Measurements from ENCODE around the gene CEP120.
"Not testable (repeated sequence)": the region's sequence is repeated elsewhere in the genome, so short reads cannot be mapped to it uniquely, and the experiment has no call there.

The CEP120 gene

GRCh38 chr5:123439709-123440108 is 16.5 kb upstream of the CEP120 start:
- DNase-seq (ENCODE audit: extremely low spot score) = no peak
- ChIA-PET CTCF (no interaction called here), POLR2A (no interaction called here)
- TF ChIP-seq FOXM1 (IDR thresholded peaks at IDR 0.05; ENCODE audit: borderline replicate concordance) (no peak), ARNT (IDR thresholded peaks at IDR 0.05) (no peak), HDGF (IDR thresholded peaks at IDR 0.05; ENCODE audit: borderline replicate concordance) (no peak), CTBP1 (IDR thresholded peaks at IDR 0.05; ENCODE audit: borderline replicate concordance) (no peak), SP1 (IDR thresholded peaks at IDR 0.05) (no peak), FOXA1 (IDR thresholded peaks at IDR 0.05) (no peak), TARDBP (IDR thresholded peaks at IDR 0.05) (no peak)

DNA sequence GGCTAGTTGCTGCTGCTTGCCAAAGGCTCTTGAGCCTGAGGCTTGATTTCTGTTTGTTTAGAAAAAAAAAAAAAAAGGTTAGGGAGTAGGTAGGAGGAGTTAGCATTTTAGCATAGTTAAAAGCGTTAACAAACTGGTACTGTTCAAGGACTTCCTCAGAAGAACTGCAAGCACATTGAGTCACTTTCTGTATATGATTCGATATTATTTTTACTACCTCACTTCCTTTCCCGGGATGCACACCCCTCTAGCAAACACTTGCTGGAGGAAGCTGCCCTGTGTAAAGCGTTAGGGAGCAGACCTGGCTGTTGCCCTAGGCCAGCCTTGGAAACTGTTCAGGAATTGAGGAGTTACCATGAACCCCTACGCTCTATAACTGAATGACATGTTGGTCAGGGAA is 15.7 kb upstream of the CEP120 start:
- CTCF ChIA-PET = no interaction called here
- no peak for DNase-seq (ENCODE audit: extremely low spot score)
- POLR2A ChIA-PET = no interaction called here
- TF ChIP-seq TARDBP (IDR thresholded peaks at IDR 0.05) = no peak
- TF ChIP-seq FOXK2 (IDR thresholded peaks at IDR 0.05) = no peak
- no peak for TF ChIP-seq SUZ12 (IDR thresholded peaks at IDR 0.05)

- POLR2A ChIA-PET = no interaction called here
Observed at GRCh38 chr5:123438244-123438643, 15.0 kb upstream of the CEP120 start.

DNA sequence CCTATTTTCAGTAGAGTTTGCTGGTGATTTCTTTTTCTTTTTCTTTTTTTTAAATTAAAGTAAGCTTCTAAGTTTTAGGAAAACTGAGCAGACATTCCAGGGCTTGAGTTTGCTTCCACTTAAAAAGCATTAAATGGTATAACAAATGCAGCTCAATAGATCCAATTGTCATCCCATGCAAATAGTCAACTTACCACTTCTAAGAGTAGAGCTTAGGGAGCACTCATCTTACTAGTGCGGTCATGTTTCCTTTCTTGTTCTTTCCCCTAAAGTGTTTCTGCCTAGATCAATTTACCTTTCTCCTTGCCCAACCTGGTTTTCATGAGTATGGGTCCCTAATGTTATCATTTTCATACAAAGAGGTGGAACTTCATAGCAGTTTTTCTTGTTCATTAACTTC is 13.0 kb upstream of the CEP120 start:
- no peak for DNase-seq (ENCODE audit: extremely low spot score)
- POLR2A ChIA-PET = interaction anchor here (1.1 kb wide), 1 partner anchor 13 kb away, joined by 3 read pairs; the partner anchor contains the start of gene CEP120
- CTCF ChIA-PET = no interaction called here
- TF ChIP-seq NFRKB (IDR thresholded peaks at IDR 0.05) (no peak), SUZ12 (IDR thresholded peaks at IDR 0.05) (no peak), L3MBTL2 (conservative IDR thresholded peaks at IDR 0.05) (no peak), FOXM1 (IDR thresholded peaks at IDR 0.05; ENCODE audit: borderline replicate concordance) (no peak), FOXK2 (IDR thresholded peaks at IDR 0.05) (no peak), PKNOX1 (IDR thresholded peaks at IDR 0.05) (no peak), CTBP1 (IDR thresholded peaks at IDR 0.05; ENCODE audit: borderline replicate concordance) (no peak), SP1 (IDR thresholded peaks at IDR 0.05) (no peak), FOXA1 (IDR thresholded peaks at IDR 0.05) (no peak), LEF1 (IDR thresholded peaks at IDR 0.05; ENCODE audit: borderline replicate concordance) (no peak), ELF4 (IDR thresholded peaks at IDR 0.05) (no peak), BHLHE40 (IDR thresholded peaks at IDR 0.05; ENCODE audit: borderline replicate concordance) (no peak), TARDBP (IDR thresholded peaks at IDR 0.05) (no peak), HDGF (IDR thresholded peaks at IDR 0.05; ENCODE audit: borderline replicate concordance) (no peak), ARNT (IDR thresholded peaks at IDR 0.05) (no peak), ZNF384 (IDR thresholded peaks at IDR 0.05) (no peak)

More at GRCh38 chr5:123438244-123438643, 15.0 kb upstream of the CEP120 start:
- CTCF ChIA-PET = no interaction called here
- TF ChIP-seq BHLHE40 (IDR thresholded peaks at IDR 0.05; ENCODE audit: borderline replicate concordance) (no peak), FOXK2 (IDR thresholded peaks at IDR 0.05) (no peak), PKNOX1 (IDR thresholded peaks at IDR 0.05) (no peak), ARNT (IDR thresholded peaks at IDR 0.05) (no peak), HDGF (IDR thresholded peaks at IDR 0.05; ENCODE audit: borderline replicate concordance) (no peak), L3MBTL2 (conservative IDR thresholded peaks at IDR 0.05) (no peak), TARDBP (IDR thresholded peaks at IDR 0.05) (no peak), SUZ12 (IDR thresholded peaks at IDR 0.05) (no peak), NFRKB (IDR thresholded peaks at IDR 0.05) (no peak), ELF4 (IDR thresholded peaks at IDR 0.05) (no peak), LEF1 (IDR thresholded peaks at IDR 0.05; ENCODE audit: borderline replicate concordance) (no peak), FOXM1 (IDR thresholded peaks at IDR 0.05; ENCODE audit: borderline replicate concordance) (no peak), FOXA1 (IDR thresholded peaks at IDR 0.05) (no peak)
- DNase-seq (ENCODE audit: extremely low spot score) = no peak

DNA sequence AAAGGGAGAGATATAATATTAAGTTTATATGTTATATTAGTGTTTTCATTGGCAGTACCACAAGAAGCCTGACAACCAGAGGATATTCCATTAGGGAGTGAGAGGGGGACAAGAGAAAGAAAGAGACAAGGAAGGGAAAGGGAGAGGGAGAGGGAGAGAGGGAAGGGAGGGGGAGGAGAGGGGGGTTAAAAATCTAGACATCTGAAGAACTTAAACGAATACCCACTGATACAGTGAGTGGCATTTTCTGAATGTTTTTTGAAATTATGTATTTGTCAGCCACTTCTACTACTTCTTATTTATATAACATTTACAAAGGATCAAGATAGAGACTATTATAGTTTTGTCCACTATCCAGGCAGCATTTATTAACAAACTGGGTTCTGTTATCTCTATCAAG is 11.6 kb upstream of the CEP120 start:
- DNase-seq (ENCODE audit: extremely low spot score) = no peak
- CTCF ChIA-PET = no interaction called here
- no peak for TF ChIP-seq BHLHE40 (IDR thresholded peaks at IDR 0.05; ENCODE audit: borderline replicate concordance)
- no peak for TF ChIP-seq HDGF (IDR thresholded peaks at IDR 0.05; ENCODE audit: borderline replicate concordance)
- no peak for TF ChIP-seq LEF1 (IDR thresholded peaks at IDR 0.05; ENCODE audit: borderline replicate concordance)
- no peak for TF ChIP-seq ELF4 (IDR thresholded peaks at IDR 0.05)
- TF ChIP-seq NFRKB (IDR thresholded peaks at IDR 0.05) = no peak
- no peak for TF ChIP-seq ARNT (IDR thresholded peaks at IDR 0.05)
- no peak for TF ChIP-seq FOXA1 (IDR thresholded peaks at IDR 0.05)
- TF ChIP-seq FOXK2 (IDR thresholded peaks at IDR 0.05) = no peak
- TF ChIP-seq TARDBP (IDR thresholded peaks at IDR 0.05) = no peak
- TF ChIP-seq PKNOX1 (IDR thresholded peaks at IDR 0.05) = no peak
- TF ChIP-seq ZNF384 (IDR thresholded peaks at IDR 0.05) = no peak
- TF ChIP-seq SP1 (IDR thresholded peaks at IDR 0.05) = no peak
- no peak for TF ChIP-seq L3MBTL2 (conservative IDR thresholded peaks at IDR 0.05)
- no peak for TF ChIP-seq CTBP1 (IDR thresholded peaks at IDR 0.05; ENCODE audit: borderline replicate concordance)
- TF ChIP-seq SUZ12 (IDR thresholded peaks at IDR 0.05) = no peak
- no peak for TF ChIP-seq FOXM1 (IDR thresholded peaks at IDR 0.05; ENCODE audit: borderline replicate concordance)
- POLR2A ChIA-PET = no interaction called here

- ChIA-PET POLR2A (interaction anchor here (1.6 kb wide), 1 partner anchor 10 kb away, joined by 9 read pairs; the partner anchor contains the start of gene CEP120), CTCF (interaction anchor here (0.9 to 1.2 kb wide), 2 partner anchors 10 to 17 kb away, joined by 3 to 6 read pairs; partner anchors contain the start of gene CEP120)
- TF ChIP-seq SUZ12 (IDR thresholded peaks at IDR 0.05) (no peak), CTBP1 (IDR thresholded peaks at IDR 0.05; ENCODE audit: borderline replicate concordance) (no peak), PKNOX1 (IDR thresholded peaks at IDR 0.05) (no peak), FOXK2 (IDR thresholded peaks at IDR 0.05) (no peak), BHLHE40 (IDR thresholded peaks at IDR 0.05; ENCODE audit: borderline replicate concordance) (no peak), FOXM1 (IDR thresholded peaks at IDR 0.05; ENCODE audit: borderline replicate concordance) (no peak), NFRKB (IDR thresholded peaks at IDR 0.05) (no peak), FOXA1 (IDR thresholded peaks at IDR 0.05) (no peak), LEF1 (IDR thresholded peaks at IDR 0.05; ENCODE audit: borderline replicate concordance) (no peak), ARNT (IDR thresholded peaks at IDR 0.05) (no peak), ELF4 (IDR thresholded peaks at IDR 0.05) (no peak), ZNF384 (IDR thresholded peaks at IDR 0.05) (no peak), HDGF (IDR thresholded peaks at IDR 0.05; ENCODE audit: borderline replicate concordance) (no peak)
- DNase-seq (ENCODE audit: extremely low spot score) = no peak
Observed at GRCh38 chr5:123433596-123433995, 10.4 kb upstream of the CEP120 start.

- POLR2A ChIA-PET = interaction anchor here (1.4 kb wide), 1 partner anchor 81 kb away, joined by 4 read pairs; the partner anchor contains the start of gene CSNK1G3
- CTCF ChIA-PET = not testable (repeated sequence)
Observed at GRCh38 chr5:123430441-123430840, 7.2 kb upstream of the CEP120 start.

More at GRCh38 chr5:123430441-123430840, 7.2 kb upstream of the CEP120 start:
- DNase-seq (ENCODE audit: extremely low spot score) = not testable (repeated sequence)

Measured in HEK293T (cell line).